ENCODE results near the gene GSG1L2. TPM values are rescaled to one million over a fixed set of nuclear protein-coding genes. Genes with fewer than 3 reads are reported as not detected.

The GSG1L2 gene
- polyA plus RNA-seq, 1 donor (not counting 4 experiments of a cell fraction or from before 2014, with no cell fraction given): not detected

Other genes starting within 250 kb of the GSG1L2 start
- 74.0 to 90.3 TPM (median 89.5 TPM) in 3 replicates for gene STX8, start 246.3 kb downstream of the GSG1L2 start, polyA plus RNA-seq
- gene CFAP52, start 245.4 kb downstream of the GSG1L2 start, polyA plus RNA-seq: 0.08 TPM in 1 of 3 replicates, not detected in the others
- 2.2 to 4.9 TPM (median 2.5 TPM) in 3 replicates for gene USP43, start 176.6 kb downstream of the GSG1L2 start, polyA plus RNA-seq
- gene DHRS7C, start 30.5 kb downstream of the GSG1L2 start, polyA plus RNA-seq: not detected in 3 replicates
- not detected in 3 replicates for gene GLP2R, start 3.8 kb upstream of the GSG1L2 start, polyA plus RNA-seq
- gene RCVRN, start 83.2 kb upstream of the GSG1L2 start, polyA plus RNA-seq: not detected in 3 replicates

Measured in keratinocyte (primary cell).